Immature natural killer cell (primary cell): Measurements from ENCODE around the gene KIF18A. TPM values are rescaled to one million over a fixed set of nuclear protein-coding genes. Genes with fewer than 3 reads are reported as not detected.
A peak's percentile ranks its signal among the peaks of the same experiment; 100 is the strongest.
"Not testable (repeated sequence)": the region's sequence is repeated elsewhere in the genome, so short reads cannot be mapped to it uniquely, and the experiment has no call there.

ENCODE experiments used
- DNase-seq, 3 donors: peaks; one replicate each; pipeline ENCODE4 v3.0.0; 2022; ENCODE audit warnings: mixed read lengths in 1 of 3
- H3K27ac Mint-ChIP-seq, 6 donors: one replicate each; pipeline ENCODE4 v1.8.0; 2020; ENCODE audit warnings: mixed read lengths in 6 of 6, mild to moderate bottlenecking in 5 of 6, inconsistent platforms in 4 of 6, moderate library complexity in 3 of 6
- H3K27me3 Mint-ChIP-seq, 3 donors: one replicate each; pipeline ENCODE4 v1.8.0; 2020 to 2021; ENCODE audit warnings: low read depth in 3 of 3, mild to moderate bottlenecking in 3 of 3, mixed read lengths in 3 of 3, moderate library complexity in 3 of 3, inconsistent platforms in 1 of 3
- H3K36me3 Mint-ChIP-seq, 3 donors: one replicate each; pipeline ENCODE4 v1.8.0; 2020; ENCODE audit warnings: mixed read lengths in 3 of 3, inconsistent platforms in 2 of 3, mild to moderate bottlenecking in 2 of 3
- H3K4me1 Mint-ChIP-seq, 2 donors: one replicate each; pipeline ENCODE4 v1.8.0; 2020; ENCODE audit warnings: inconsistent platforms in 2 of 2, mild to moderate bottlenecking in 2 of 2, mixed read lengths in 2 of 2, moderate library complexity in 1 of 2
- H3K4me3 Mint-ChIP-seq, 5 donors: one replicate each; pipeline ENCODE4 v1.8.0; 2020; ENCODE audit warnings: mild to moderate bottlenecking in 5 of 5, mixed read lengths in 5 of 5, inconsistent platforms in 3 of 5, moderate library complexity in 3 of 5
- H3K9me3 Mint-ChIP-seq, 6 donors: one replicate each; pipeline ENCODE4 v1.8.0; 2020; ENCODE audit warnings: mild to moderate bottlenecking in 6 of 6, mixed read lengths in 6 of 6, inconsistent platforms in 4 of 6, moderate library complexity in 3 of 6
- polyA plus RNA-seq, 3 donors: library from polyadenylated mRNA; unstranded; fragments of 300-500 nt; fragmentation: Illumina TruSeq; gene quantifications; one replicate each; pipeline ENCODE4 v1.2.3, GENCODE V29; 2021

The KIF18A gene
- polyA plus RNA-seq, 3 donors from 2014 or later, result 0.99 to 1.3 (median 1.1) TPM

GRCh38 chr11:28100665-28101064 is 7.3 kb downstream of the KIF18A start:
- no peak overlapping the region for H3K4me3 Mint-ChIP-seq
- no peaks in the 10 kb centered on the region for H3K9me3 Mint-ChIP-seq
- H3K36me3 Mint-ChIP-seq, result no peaks in the 10 kb centered on the region
- peaks cover 0 to 1% (median 0%) of the 10 kb centered on the region in 3 donors for H3K27me3 Mint-ChIP-seq
- no peak for DNase-seq
- H3K27ac Mint-ChIP-seq, result no peak overlapping the region
- H3K4me1 Mint-ChIP-seq, result no peaks in the 10 kb centered on the region

- DNase-seq, result no peak
- Mint-ChIP-seq H3K27ac (peak overlapping the region in 1 of 6 donors; percentile 7), H3K9me3 (no peaks in the 10 kb centered on the region), H3K4me3 (no peak overlapping the region), H3K27me3 (peaks cover 0 to 1% (median 0%) of the 10 kb centered on the region in 3 donors), H3K36me3 (no peaks in the 10 kb centered on the region), H3K4me1 (no peaks in the 10 kb centered on the region)
These were observed 8.2 kb downstream of the KIF18A start for GRCh38 chr11:28099715-28100114.

- no peak for DNase-seq
- H3K27ac Mint-ChIP-seq, result no peak overlapping the region
- H3K9me3 Mint-ChIP-seq, result no peaks in the 10 kb centered on the region
- H3K4me1 Mint-ChIP-seq, result no peaks in the 10 kb centered on the region
- peaks cover 0 to 1% (median 0%) of the 10 kb centered on the region in 3 donors for H3K27me3 Mint-ChIP-seq
- H3K4me3 Mint-ChIP-seq, result no peak overlapping the region
- H3K36me3 Mint-ChIP-seq, result peaks cover 0 to 3% (median 0%) of the 10 kb centered on the region in 3 donors
These were observed 9.7 kb downstream of the KIF18A start for GRCh38 chr11:28098257-28098656.

GRCh38 chr11:28092786-28093185 is 15.2 kb downstream of the KIF18A start:
- H3K9me3 Mint-ChIP-seq, result no peaks in the 10 kb centered on the region
- no peaks in the 10 kb centered on the region for H3K27me3 Mint-ChIP-seq
- no peak for DNase-seq
- no peaks in the 10 kb centered on the region for H3K4me1 Mint-ChIP-seq
- no peak overlapping the region for H3K4me3 Mint-ChIP-seq
- H3K36me3 Mint-ChIP-seq, result peaks cover 0 to 3% (median 0%) of the 10 kb centered on the region in 3 donors
- no peak overlapping the region for H3K27ac Mint-ChIP-seq

GRCh38 chr11:28090052-28090749 is 17.8 kb downstream of the KIF18A start:
- no peaks in the 10 kb centered on the region for H3K27me3 Mint-ChIP-seq
- H3K9me3 Mint-ChIP-seq, result no peaks in the 10 kb centered on the region
- H3K36me3 Mint-ChIP-seq, result peaks cover 0 to 10% (median 0%) of the 10 kb centered on the region in 3 donors
- H3K27ac Mint-ChIP-seq, result no peak overlapping the region
- no peak for DNase-seq
- no peak overlapping the region for H3K4me3 Mint-ChIP-seq
- H3K4me1 Mint-ChIP-seq, result no peaks in the 10 kb centered on the region

GRCh38 chr11:28089378-28089777 is 18.6 kb downstream of the KIF18A start:
- Mint-ChIP-seq H3K27ac (no peak overlapping the region), H3K27me3 (no peaks in the 10 kb centered on the region), H3K4me1 (no peaks in the 10 kb centered on the region), H3K4me3 (no peak overlapping the region), H3K9me3 (no peaks in the 10 kb centered on the region), H3K36me3 (peaks cover 0 to 10% (median 0%) of the 10 kb centered on the region in 3 donors)
- no peak for DNase-seq

- H3K36me3 Mint-ChIP-seq, DNase-seq: not testable (repeated sequence)
These were observed 20.3 kb downstream of the KIF18A start for GRCh38 chr11:28087693-28088092.

GRCh38 chr11:28087192-28087591 is 20.8 kb downstream of the KIF18A start:
- not testable (repeated sequence) for H3K27ac Mint-ChIP-seq, H3K9me3 Mint-ChIP-seq, H3K4me3 Mint-ChIP-seq, H3K36me3 Mint-ChIP-seq, DNase-seq, H3K4me1 Mint-ChIP-seq, H3K27me3 Mint-ChIP-seq

More at GRCh38 chr11:28087693-28088092, 20.3 kb downstream of the KIF18A start:
- not testable (repeated sequence) for H3K4me1 Mint-ChIP-seq, H3K27me3 Mint-ChIP-seq, H3K27ac Mint-ChIP-seq, H3K9me3 Mint-ChIP-seq, H3K4me3 Mint-ChIP-seq

- H3K4me1 Mint-ChIP-seq, result no peaks in the 10 kb centered on the region
- peaks cover 0 to 6% (median 0%) of the 10 kb centered on the region in 3 donors for H3K36me3 Mint-ChIP-seq
- H3K4me3 Mint-ChIP-seq, result no peak overlapping the region
- no peaks in the 10 kb centered on the region for H3K9me3 Mint-ChIP-seq
- DNase-seq, result no peak
- H3K27me3 Mint-ChIP-seq, result no peaks in the 10 kb centered on the region
- no peak overlapping the region for H3K27ac Mint-ChIP-seq
These were observed 21.4 kb downstream of the KIF18A start for GRCh38 chr11:28086569-28086968.

- no peaks in the 10 kb centered on the region for H3K27me3 Mint-ChIP-seq
- no peak overlapping the region for H3K4me3 Mint-ChIP-seq
- no peak overlapping the region for H3K27ac Mint-ChIP-seq
- no peaks in the 10 kb centered on the region for H3K9me3 Mint-ChIP-seq
- H3K36me3 Mint-ChIP-seq, result peaks cover 0 to 6% (median 0%) of the 10 kb centered on the region in 3 donors
- H3K4me1 Mint-ChIP-seq, result no peaks in the 10 kb centered on the region
- no peak for DNase-seq
These were observed 24.8 kb downstream of the KIF18A start for GRCh38 chr11:28083118-28083517.

- no peaks in the 10 kb centered on the region for H3K4me1 Mint-ChIP-seq
- peaks cover 0 to 4% (median 0%) of the 10 kb centered on the region in 3 donors for H3K36me3 Mint-ChIP-seq
- H3K9me3 Mint-ChIP-seq, result no peaks in the 10 kb centered on the region
- DNase-seq, result no peak
- H3K27ac Mint-ChIP-seq, result no peak overlapping the region
- H3K27me3 Mint-ChIP-seq, result no peaks in the 10 kb centered on the region
- no peak overlapping the region for H3K4me3 Mint-ChIP-seq
These were observed 30.4 kb downstream of the KIF18A start for GRCh38 chr11:28077521-28077920.

- Mint-ChIP-seq H3K4me1 (no peaks in the 10 kb centered on the region), H3K9me3 (no peaks in the 10 kb centered on the region), H3K4me3 (no peak overlapping the region), H3K36me3 (peaks cover 0 to 7% (median 0%) of the 10 kb centered on the region in 3 donors), H3K27me3 (no peaks in the 10 kb centered on the region), H3K27ac (no peak overlapping the region)
- no peak for DNase-seq
These were observed 35.6 kb downstream of the KIF18A start for GRCh38 chr11:28072321-28072720.

- DNase-seq, result no peak
- Mint-ChIP-seq H3K27ac (no peak overlapping the region), H3K27me3 (no peaks in the 10 kb centered on the region), H3K36me3 (peaks cover 0 to 7% (median 0%) of the 10 kb centered on the region in 3 donors), H3K4me3 (no peak overlapping the region), H3K9me3 (no peaks in the 10 kb centered on the region), H3K4me1 (no peaks in the 10 kb centered on the region)
These were observed 36.7 kb downstream of the KIF18A start for GRCh38 chr11:28071305-28071704.

- Mint-ChIP-seq H3K27me3 (peaks cover 0 to 3% (median 1%) of the 10 kb centered on the region in 3 donors), H3K4me3 (no peak overlapping the region), H3K27ac (no peak overlapping the region), H3K4me1 (no peaks in the 10 kb centered on the region), H3K9me3 (no peaks in the 10 kb centered on the region), H3K36me3 (peaks cover 0 to 16% (median 4%) of the 10 kb centered on the region in 3 donors)
- no peak for DNase-seq
These were observed 49.6 kb downstream of the KIF18A start for GRCh38 chr11:28058333-28058732.

GRCh38 chr11:28054821-28055220 is 53.1 kb downstream of the KIF18A start:
- Mint-ChIP-seq H3K9me3 (no peaks in the 10 kb centered on the region), H3K4me1 (no peaks in the 10 kb centered on the region), H3K36me3 (peaks cover 0 to 16% (median 4%) of the 10 kb centered on the region in 3 donors), H3K27ac (no peak overlapping the region), H3K27me3 (peaks cover 0 to 5% (median 1%) of the 10 kb centered on the region in 3 donors), H3K4me3 (no peak overlapping the region)
- DNase-seq, result no peak
